GM19023 (cell line): ENCODE measurements around the gene RANBP1.
A peak's percentile ranks its signal among the peaks of the same experiment; 100 is the strongest.
"Not testable (repeated sequence)": the region's sequence is repeated elsewhere in the genome, so short reads cannot be mapped to it uniquely, and the experiment has no call there.

Source experiments
- ATAC-seq: cut with Tn5 transposase; IDR thresholded peaks from one replicate; pipeline ENCODE4 v1.9.1; 2021; ENCODE audit warnings: mild to moderate bottlenecking, moderate library complexity; ENCODE audit not compliant: unreplicated experiment

Gene RANBP1

GRCh38 chr22:20115691-20116375 is at the start of gene RANBP1:
RANBP1 (plus strand) TSS chr22:20116104; CDS start chr22:20116185, 81 bp downstream.
- no peak for ATAC-seq

GRCh38 chr22:20066617-20067383 is 49.1 kb upstream of the RANBP1 start:
- no peak for ATAC-seq

- ATAC-seq, result not testable (repeated sequence)
Observed at GRCh38 chr22:20067384-20067682, 48.6 kb upstream of the RANBP1 start.

- no peak for ATAC-seq
Observed at GRCh38 chr22:20068640-20069039, 47.3 kb upstream of the RANBP1 start.

DNA sequence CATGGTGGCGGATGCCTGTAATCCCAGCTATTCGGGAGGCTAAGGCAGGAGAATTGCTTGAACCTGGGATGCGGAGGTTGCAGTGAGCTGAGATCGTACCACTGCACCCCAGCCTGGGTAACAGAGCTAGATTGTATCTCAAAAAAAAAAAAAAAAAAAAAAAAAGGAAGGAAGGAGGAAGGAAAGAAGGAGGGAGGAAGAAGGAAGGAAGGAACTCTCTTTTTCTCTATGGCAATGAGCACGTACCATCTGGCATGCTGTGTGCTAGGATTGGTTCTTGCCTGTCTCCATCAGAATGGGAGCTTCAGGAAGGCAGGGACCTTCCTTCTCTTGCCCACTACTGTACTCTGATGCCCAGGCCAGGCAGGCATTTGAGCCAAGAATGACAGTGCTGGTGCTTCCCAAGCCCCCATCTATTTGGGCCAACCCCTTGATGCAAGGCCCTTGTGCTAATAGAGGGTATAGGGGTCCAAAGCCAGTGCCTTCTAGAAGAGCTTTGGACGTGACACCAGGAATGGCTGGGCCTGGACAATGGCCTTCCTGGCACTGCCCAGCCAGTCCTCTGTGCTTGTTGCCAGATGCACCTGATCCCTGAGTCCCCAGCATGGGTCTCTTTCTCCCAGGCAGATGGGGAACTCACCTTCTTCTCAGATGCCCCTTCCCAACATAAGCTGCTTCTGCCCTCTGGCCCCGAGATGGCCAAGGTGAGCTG is 46.4 kb upstream of the RANBP1 start:
- no peak for ATAC-seq

DNA sequence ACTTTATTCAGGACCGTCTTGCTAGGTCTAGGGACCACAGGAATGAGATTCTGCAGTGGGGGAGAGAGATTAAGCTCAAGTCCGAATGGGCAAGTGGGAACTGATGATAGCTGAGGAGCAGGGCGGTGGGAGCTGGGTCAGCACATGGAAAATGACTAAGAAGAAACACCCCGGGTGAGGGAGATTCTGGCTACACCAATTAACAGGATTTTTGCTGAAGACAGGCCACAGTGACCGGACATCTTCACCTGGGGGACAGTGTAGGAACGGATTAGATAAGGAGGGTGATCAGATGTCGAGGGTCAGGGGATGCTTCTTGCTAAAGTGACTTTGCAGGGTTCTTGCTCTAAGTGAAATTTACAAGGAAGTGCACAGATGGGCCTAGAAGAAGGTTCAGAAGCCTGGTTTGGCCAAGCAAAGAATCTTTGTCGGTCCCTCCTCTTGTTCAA is 44.4 kb upstream of the RANBP1 start:
- no peak for ATAC-seq

GRCh38 chr22:20076627-20077172 is 39.2 kb upstream of the RANBP1 start:
- ATAC-seq, result no peak

DNA sequence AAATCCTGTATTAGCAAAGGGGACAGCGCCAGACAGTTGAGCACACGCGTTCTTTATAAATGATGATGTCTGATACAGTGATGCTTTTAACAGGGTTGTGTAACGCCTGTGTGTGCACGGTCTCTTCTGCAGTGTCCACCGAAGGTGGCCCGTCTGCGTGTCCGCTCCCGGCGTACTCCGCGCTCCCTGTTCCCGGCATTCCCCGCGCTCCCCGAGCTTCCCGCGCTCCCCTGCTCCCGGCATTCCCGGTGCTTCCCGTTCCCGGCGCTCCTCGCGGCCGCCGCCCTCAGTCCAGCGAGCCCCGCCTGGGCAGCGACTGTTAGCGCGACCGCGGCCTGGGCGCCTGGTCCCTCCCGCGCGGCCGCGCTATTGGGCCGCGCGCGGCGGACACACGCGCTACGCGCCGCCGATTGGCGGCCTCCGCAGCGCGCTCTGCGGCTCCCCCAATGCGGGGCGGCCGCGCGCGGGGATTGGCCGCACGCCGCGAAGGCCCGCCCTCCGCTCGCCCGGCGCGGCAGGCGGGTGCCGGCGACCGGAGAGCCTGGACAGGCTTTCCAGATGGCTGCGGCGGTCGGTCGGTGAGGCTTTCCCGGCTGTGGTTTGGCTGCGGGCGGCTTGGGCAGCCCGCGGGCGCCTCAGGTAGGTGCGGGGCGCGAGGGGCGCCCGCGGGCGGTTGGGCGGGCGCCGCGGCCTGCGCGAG is 36.0 kb upstream of the RANBP1 start, which contains the start of gene DGCR8:
DGCR8 (plus strand) TSS at position 497 of the 700 bp plus-strand sequence. CDS start 5,723 bp downstream, outside the sequence.
- ATAC-seq, result peak; percentile 78

DNA sequence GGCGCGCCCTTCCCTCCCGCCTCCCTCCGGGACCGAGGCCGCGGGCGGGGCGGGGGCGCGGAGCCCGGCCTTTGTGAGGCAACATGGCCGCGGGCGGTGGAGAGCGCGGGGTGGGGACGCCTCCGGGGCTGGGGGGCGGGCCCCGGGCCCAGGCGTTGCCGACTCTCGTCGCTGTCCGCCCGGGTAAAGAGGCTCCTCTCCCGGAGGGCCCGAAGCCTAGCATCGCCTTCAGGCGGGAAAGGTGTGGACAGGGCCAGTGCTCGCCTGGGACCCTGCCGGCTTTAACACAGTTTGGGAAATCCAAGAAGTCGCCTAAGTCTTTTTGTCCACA is 35.5 kb upstream of the RANBP1 start:
- peak; percentile 67 for ATAC-seq

GRCh38 chr22:20080776-20081654 is 34.9 kb upstream of the RANBP1 start:
- ATAC-seq, result no peak

GRCh38 chr22:20083157-20083890 is 32.6 kb upstream of the RANBP1 start:
- ATAC-seq, result no peak

- ATAC-seq, result no peak
Observed at GRCh38 chr22:20083891-20084546, 31.9 kb upstream of the RANBP1 start.

- no peak for ATAC-seq
Observed at GRCh38 chr22:20084547-20085413, 31.1 kb upstream of the RANBP1 start.

DNA sequence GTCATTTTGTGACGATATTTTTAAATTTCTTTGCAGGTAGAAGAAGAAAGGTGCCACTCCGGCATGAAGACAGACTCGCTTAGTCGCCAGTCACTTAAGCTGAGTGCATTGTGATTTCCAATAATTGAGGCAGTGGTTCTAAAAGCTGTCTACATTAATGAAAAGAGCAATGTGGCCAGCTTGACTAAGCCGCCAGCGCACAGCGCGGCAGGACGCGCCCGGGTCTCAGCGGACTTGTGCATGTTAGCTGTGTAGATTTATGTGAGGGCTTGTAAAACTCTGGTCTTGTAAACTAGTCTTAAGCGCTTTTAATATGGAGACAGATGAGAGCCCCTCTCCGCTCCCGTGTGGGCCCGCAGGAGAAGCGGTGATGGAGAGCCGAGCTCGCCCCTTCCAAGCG is 30.3 kb upstream of the RANBP1 start:
- no peak for ATAC-seq

GRCh38 chr22:20086101-20086599 is 29.8 kb upstream of the RANBP1 start:
- no peak for ATAC-seq

- ATAC-seq, result no peak
Observed at GRCh38 chr22:20086763-20087162, 29.1 kb upstream of the RANBP1 start.
